Measurements from ENCODE around the gene FLOT1.
A peak's percentile ranks its signal among the peaks of the same experiment; 100 is the strongest.
"Not testable (repeated sequence)": the region's sequence is repeated elsewhere in the genome, so short reads cannot be mapped to it uniquely, and the experiment has no call there.

Gene FLOT1

GRCh38 chr6:30743099-30744053, 889 bp upstream of the FLOT1 start:
- no peak for DNase-seq

- no peak for DNase-seq
These were observed 635 bp downstream of the FLOT1 start for GRCh38 chr6:30741789-30742315.

GRCh38 chr6:30741063-30741779, 1.3 kb downstream of the FLOT1 start:
- DNase-seq: no peak

GRCh38 chr6:30740540-30740870, 2.0 kb downstream of the FLOT1 start:
- no peak for DNase-seq

- no peak for DNase-seq
These were observed 4.0 kb downstream of the FLOT1 start for GRCh38 chr6:30738532-30738931.

- no peak for DNase-seq
These were observed 6.7 kb downstream of the FLOT1 start for GRCh38 chr6:30735668-30736314.

GRCh38 chr6:30732237-30732943, 10.1 kb downstream of the FLOT1 start:
- DNase-seq: no peak

GRCh38 chr6:30730601-30731435, 11.7 kb downstream of the FLOT1 start:
- peak; percentile 51 for DNase-seq

- no peak for DNase-seq
These were observed 14.4 kb downstream of the FLOT1 start for GRCh38 chr6:30727920-30728553.

GRCh38 chr6:30726506-30727413, 15.7 kb downstream of the FLOT1 start:
- DNase-seq: no peak

GRCh38 chr6:30725713-30726505, 16.6 kb downstream of the FLOT1 start:
- DNase-seq: no peak

GRCh38 chr6:30724906-30725667, 17.4 kb downstream of the FLOT1 start:
- DNase-seq: no peak

GRCh38 chr6:30723843-30724741, 18.4 kb downstream of the FLOT1 start:
- DNase-seq: not testable (repeated sequence)

GRCh38 chr6:30723159-30723842, 19.2 kb downstream of the FLOT1 start:
- DNase-seq: not testable (repeated sequence)

GRCh38 chr6:30722280-30723112, 20.0 kb downstream of the FLOT1 start:
- DNase-seq: peak; percentile 50

- not testable (repeated sequence) for DNase-seq
These were observed 20.5 kb downstream of the FLOT1 start for GRCh38 chr6:30722025-30722279.

All from DMS79 (cell line).